Testis (tissue), 2 donors: ENCODE results near the gene ZNF148.

Source experiments
- POLR2A ChIP-seq: fragments of 450-650 bp; IDR thresholded peaks from one replicate; pipeline ENCODE4 v1.6.1; 2017; ENCODE audit warnings: antibody characterized with exemption, mild to moderate bottlenecking, moderate library complexity
- TF ChIP-seq, protein P1 (sequence below), 3 experiments: fragments of 450-650 bp in 2 of 3; fragments of 200-600 bp in 1 of 3; sonication (generic) in 1 of 3; IDR thresholded peaks; one replicate each; pipeline ENCODE4 v1.5.1; 2016 to 2019; ENCODE audit warnings: antibody characterized with exemption in 3 of 3, mild to moderate bottlenecking in 2 of 3, moderate library complexity in 1 of 3

DNA sequence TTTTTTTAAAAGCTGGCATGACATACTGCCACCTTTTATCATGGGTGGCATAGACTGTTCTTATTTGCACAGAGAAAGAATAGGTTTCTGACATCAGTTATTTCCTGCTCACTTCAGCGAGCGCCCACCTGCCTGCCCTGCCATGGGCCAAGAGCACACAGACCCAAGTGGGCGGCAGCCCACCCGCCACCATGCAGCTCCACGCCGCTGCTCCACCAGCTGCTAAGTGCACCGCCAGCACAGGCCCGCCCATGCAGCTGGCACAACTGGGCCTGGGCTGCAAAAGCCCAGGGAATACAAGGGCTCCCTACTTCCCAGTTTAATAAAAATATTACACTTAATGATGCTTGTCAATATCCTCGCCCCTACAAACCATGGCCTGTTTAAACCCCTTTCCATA, 15.4 kb downstream of the ZNF148 start:
- TF ChIP-seq POLR2A, result no peak
- TF ChIP-seq, protein P1, sequence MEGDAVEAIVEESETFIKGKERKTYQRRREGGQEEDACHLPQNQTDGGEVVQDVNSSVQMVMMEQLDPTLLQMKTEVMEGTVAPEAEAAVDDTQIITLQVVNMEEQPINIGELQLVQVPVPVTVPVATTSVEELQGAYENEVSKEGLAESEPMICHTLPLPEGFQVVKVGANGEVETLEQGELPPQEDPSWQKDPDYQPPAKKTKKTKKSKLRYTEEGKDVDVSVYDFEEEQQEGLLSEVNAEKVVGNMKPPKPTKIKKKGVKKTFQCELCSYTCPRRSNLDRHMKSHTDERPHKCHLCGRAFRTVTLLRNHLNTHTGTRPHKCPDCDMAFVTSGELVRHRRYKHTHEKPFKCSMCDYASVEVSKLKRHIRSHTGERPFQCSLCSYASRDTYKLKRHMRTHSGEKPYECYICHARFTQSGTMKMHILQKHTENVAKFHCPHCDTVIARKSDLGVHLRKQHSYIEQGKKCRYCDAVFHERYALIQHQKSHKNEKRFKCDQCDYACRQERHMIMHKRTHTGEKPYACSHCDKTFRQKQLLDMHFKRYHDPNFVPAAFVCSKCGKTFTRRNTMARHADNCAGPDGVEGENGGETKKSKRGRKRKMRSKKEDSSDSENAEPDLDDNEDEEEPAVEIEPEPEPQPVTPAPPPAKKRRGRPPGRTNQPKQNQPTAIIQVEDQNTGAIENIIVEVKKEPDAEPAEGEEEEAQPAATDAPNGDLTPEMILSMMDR (IDR thresholded peaks at IDR 0.05), result no peak
